Ishikawa (cell line): ENCODE data around the gene NTF3.

Experiments
- RAD21 ChIP-seq: IDR thresholded peaks from 2 replicates; pipeline ENCODE4 v1.6.1; 2012; ENCODE audit warnings: low read depth
- TAF1 ChIP-seq: IDR thresholded peaks from 2 replicates; pipeline ENCODE4 v1.6.1; 2012; ENCODE audit warnings: low read depth, mild to moderate bottlenecking
- YY1 ChIP-seq: IDR thresholded peaks from 2 replicates; pipeline ENCODE4 v1.6.1; 2012; ENCODE audit warnings: low read depth

DNA sequence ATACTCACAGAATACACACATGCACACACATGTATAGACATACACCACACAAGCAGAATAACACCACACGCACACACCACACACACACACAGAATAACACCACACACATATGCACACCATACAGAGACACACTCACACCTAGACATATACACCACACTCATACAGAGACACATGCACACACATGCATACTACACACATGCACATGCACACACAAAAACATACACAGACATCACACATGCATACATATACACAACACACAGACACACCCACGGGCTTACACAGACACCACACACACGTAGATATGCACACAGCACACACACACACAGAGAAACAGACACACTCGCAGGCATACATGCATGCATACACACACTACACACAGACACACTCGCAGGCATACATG lies 49.7 kb downstream of the NTF3 start:
- no peak for TF ChIP-seq TAF1
- no peak for TF ChIP-seq RAD21
- no peak for TF ChIP-seq YY1
